PC-3 (cell line): ENCODE results near the gene VMAC. TPM values are rescaled to one million over a fixed set of nuclear protein-coding genes. Genes with fewer than 3 reads are reported as not detected.

Experiments used
- ATAC-seq: fragments of 200-7000 bp; cut with Tn5 transposase; 2 replicates; pipeline ENCODE4 v1.9.1; 2020; ENCODE audit warnings: mild to moderate bottlenecking, moderate library complexity
- BruUV-seq: library from RNA; stranded (reverse); fragments of 400-500 nt; replicated peaks from 2 replicates; lab custom pipeline; 2021; lab: Mats Ljungman, UMichigan
- CTCF ChIA-PET: fragments of 300-600 bp; sonication (Branson Sonifier 250); formaldehyde crosslinking; loops from one replicate; lab custom pipeline; 2022; ENCODE audit warnings: antibody characterized with exemption; lab: Charles Lee
- POLR2A ChIA-PET: fragments of 300-600 bp; sonication (Branson Sonifier 250); formaldehyde crosslinking; loops from one replicate; lab custom pipeline; 2022; ENCODE audit warnings: antibody characterized with exemption; ENCODE audit not compliant: unreplicated experiment; lab: Charles Lee
- DNase-seq: peaks from one replicate; pipeline ENCODE4 v3.0.0-alpha.2; 2015
- H2AFZ ChIP-seq: fragments of 300-600 bp; sonication (generic); 2 replicates; pipeline ENCODE4 v1.6.0; 2016; ENCODE audit warnings: antibody characterized with exemption, low read length
- H3F3A ChIP-seq: fragments of 300-600 bp; sonication (generic); one replicate; pipeline ENCODE4 v1.6.0; 2017; ENCODE audit warnings: antibody characterized with exemption, low read length, control low read depth, mild to moderate bottlenecking; ENCODE audit not compliant: unreplicated experiment
- H3K27ac ChIP-seq: fragments of 300-600 bp; sonication (generic); 2 replicates; pipeline ENCODE4 v1.5.1; 2016; ENCODE audit warnings: mild to moderate bottlenecking, low read length
- H3K27me3 ChIP-seq: fragments of 300-600 bp; sonication (generic); 2 replicates; pipeline ENCODE4 v1.6.1; 2016; ENCODE audit warnings: low read length, mixed read lengths
- H3K36me3 ChIP-seq: fragments of 300-600 bp; sonication (generic); 2 replicates; pipeline ENCODE4 v1.6.1; 2016; ENCODE audit warnings: low read depth, mixed run types, low read length, mixed read lengths
- H3K4me1 ChIP-seq: fragments of 300-600 bp; sonication (generic); 2 replicates; pipeline ENCODE4 v1.5.1; 2016; ENCODE audit warnings: low read length; ENCODE audit not compliant: insufficient read depth
- H3K4me2 ChIP-seq: fragments of 300-600 bp; sonication (generic); 2 replicates; pipeline ENCODE4 v1.6.0; 2016; ENCODE audit warnings: low read length
- H3K4me3 ChIP-seq: fragments of 300-600 bp; sonication (generic); 2 replicates; pipeline ENCODE4 v1.5.1; 2016; ENCODE audit warnings: mild to moderate bottlenecking, low read length, mixed read lengths
- H3K79me2 ChIP-seq: fragments of 300-600 bp; sonication (generic); 2 replicates; pipeline ENCODE4 v1.6.1; 2017; ENCODE audit warnings: low read length, mixed read lengths
- H3K9ac ChIP-seq: fragments of 300-600 bp; sonication (generic); 2 replicates; pipeline ENCODE4 v1.6.0; 2016; ENCODE audit warnings: mild to moderate bottlenecking, low read length
- H3K9me2 ChIP-seq: fragments of 300-600 bp; sonication (generic); replicated peaks from 2 replicates; pipeline ENCODE4 v1.6.1; 2016; ENCODE audit warnings: mixed run types, low read length, mixed read lengths
- H3K9me3 ChIP-seq: fragments of 300-600 bp; sonication (generic); 2 replicates; pipeline ENCODE4 v1.6.1; 2016; ENCODE audit warnings: low read length, mixed read lengths
- H4K20me1 ChIP-seq: fragments of 300-600 bp; sonication (generic); 2 replicates; pipeline ENCODE4 v1.6.1; 2016; ENCODE audit warnings: low read length, mixed read lengths
- CTCF ChIP-seq: fragments of 300-600 bp; sonication (generic); conservative IDR thresholded peaks from 2 replicates; pipeline ENCODE4 v1.5.1; 2017; ENCODE audit warnings: antibody characterized with exemption, low read depth, mild to moderate bottlenecking, low read length
- EZH2 ChIP-seq: fragments of 300-600 bp; sonication (generic); IDR thresholded peaks from one replicate; pipeline ENCODE4 v1.6.1; 2017; ENCODE audit warnings: antibody characterized with exemption, mild to moderate bottlenecking, low read length; ENCODE audit not compliant: unreplicated experiment
- EZH2phosphoT487 ChIP-seq: fragments of 300-600 bp; sonication (generic); IDR thresholded peaks from 2 replicates; pipeline ENCODE4 v1.6.1; 2018; ENCODE audit warnings: mild to moderate bottlenecking, antibody characterized with exemption, low read length, borderline replicate concordance
- intact Hi-C: fragments of 100-400 bp; cut with micrococcal nuclease; formaldehyde crosslinking; loops from 2 replicates; pipeline ENCODE4 v1.9.0; 2023
- total RNA-seq: library from RNA; depleted of rRNA; stranded (reverse); fragments of >200 nt; gene quantifications from 2 replicates; pipeline ENCODE4 v1.2.3, GENCODE V29; 2014

The VMAC gene
- total RNA-seq, 1 experiment from 2014 or later: 8.3 TPM

- no peak for ATAC-seq
- ChIA-PET POLR2A (no interaction called here), CTCF (no interaction called here)
- no peak for TF ChIP-seq CTCF
- TF ChIP-seq EZH2: no peak
- no peak for TF ChIP-seq EZH2phosphoT487
- no peak overlapping the region for H2AFZ ChIP-seq
- no peaks in the 10 kb centered on the region for H3K4me1 ChIP-seq
- intact Hi-C loops: no loop called here
- peaks cover 97% of the 10 kb centered on the region for H3K79me2 ChIP-seq
- no peak for DNase-seq
- no peak overlapping the region for H3K9ac ChIP-seq
- no TSS peak for BruUV-seq
- no peaks in the 10 kb centered on the region for H3K9me2 ChIP-seq
- H3K27ac ChIP-seq: no peak overlapping the region
- no peak overlapping the region for H3K4me3 ChIP-seq
- no peak overlapping the region for H3K4me2 ChIP-seq
- no peaks in the 10 kb centered on the region for H3K27me3 ChIP-seq
- no peaks in the 10 kb centered on the region for H3K9me3 ChIP-seq
- peaks cover 47% of the 10 kb centered on the region for H4K20me1 ChIP-seq
- H3F3A ChIP-seq: no peaks in the 10 kb centered on the region
- H3K36me3 ChIP-seq: peaks cover 25% of the 10 kb centered on the region
Observed at GRCh38 chr19:5949792-5950305, 45.2 kb downstream of the VMAC start.

- no peak for DNase-seq
- H3K79me2 ChIP-seq: peaks cover 97% of the 10 kb centered on the region
- intact Hi-C loops: no loop called here
- POLR2A ChIA-PET: no interaction called here
- TF ChIP-seq EZH2phosphoT487: no peak
- TF ChIP-seq EZH2: no peak
- TF ChIP-seq CTCF: no peak
- no peaks in the 10 kb centered on the region for H3K9me2 ChIP-seq
- H3K9ac ChIP-seq: no peak overlapping the region
- H4K20me1 ChIP-seq: peaks cover 50% of the 10 kb centered on the region
- H3K4me1 ChIP-seq: no peaks in the 10 kb centered on the region
- H2AFZ ChIP-seq: no peak overlapping the region
- H3K27ac ChIP-seq: no peak overlapping the region
- no peaks in the 10 kb centered on the region for H3F3A ChIP-seq
- H3K36me3 ChIP-seq: peaks cover 21% of the 10 kb centered on the region
- H3K27me3 ChIP-seq: no peaks in the 10 kb centered on the region
- BruUV-seq: no TSS peak
- ATAC-seq: no peak
- H3K9me3 ChIP-seq: no peaks in the 10 kb centered on the region
- H3K4me2 ChIP-seq: no peak overlapping the region
- no peak overlapping the region for H3K4me3 ChIP-seq
- CTCF ChIA-PET: no interaction called here
Observed at GRCh38 chr19:5950741-5951140, 46.1 kb downstream of the VMAC start.

- Histone ChIP-seq H3K4me2 (no peak overlapping the region), H3K27me3 (no peaks in the 10 kb centered on the region), H3K9me3 (no peaks in the 10 kb centered on the region), H3K4me3 (no peak overlapping the region), H3K27ac (no peak overlapping the region), H3K36me3 (peaks cover 21% of the 10 kb centered on the region), H4K20me1 (peaks cover 51% of the 10 kb centered on the region), H3K79me2 (peaks cover 97% of the 10 kb centered on the region), H3K9ac (no peak overlapping the region), H2AFZ (no peak overlapping the region), H3F3A (no peaks in the 10 kb centered on the region), H3K4me1 (no peaks in the 10 kb centered on the region), H3K9me2 (no peaks in the 10 kb centered on the region)
- TF ChIP-seq EZH2phosphoT487 (no peak), CTCF (no peak), EZH2 (no peak)
- DNase-seq (no peak), ATAC-seq (no peak)
- intact Hi-C loops: no loop called here
- CTCF ChIA-PET: no interaction called here
- BruUV-seq: no TSS peak
- POLR2A ChIA-PET: no interaction called here
Observed at GRCh38 chr19:5951338-5951861, 46.7 kb downstream of the VMAC start.
